ENCODE results near the gene PGBD1.

PGBD1 gene

GRCh38 chr6:28351087-28351486 is 69.7 kb downstream of the PGBD1 start:
- TF ChIP-seq CTCF (IDR thresholded peaks at IDR 0.05) = no peak
- peak overlapping the region; percentile 97 for H3K4me3 Mint-ChIP-seq
- H3K27ac Mint-ChIP-seq = no peak overlapping the region
- peaks cover 24% of the 10 kb centered on the region for H3K9me3 Mint-ChIP-seq
- H3K36me3 Mint-ChIP-seq (ENCODE audit: low read depth) = peaks cover 30% of the 10 kb centered on the region
- H3K27me3 Mint-ChIP-seq (ENCODE audit: low read depth, poor library complexity) = peaks cover 26% of the 10 kb centered on the region
- DNase-seq = no peak
- H3K4me1 Mint-ChIP-seq = peaks cover 41% of the 10 kb centered on the region

GRCh38 chr6:28351493-28351925 is 70.1 kb downstream of the PGBD1 start:
- no peak overlapping the region for H3K27ac Mint-ChIP-seq
- peaks cover 21% of the 10 kb centered on the region for H3K27me3 Mint-ChIP-seq (ENCODE audit: low read depth, poor library complexity)
- H3K4me3 Mint-ChIP-seq = peak overlapping the region; percentile 97
- peaks cover 44% of the 10 kb centered on the region for H3K4me1 Mint-ChIP-seq
- no peak for TF ChIP-seq CTCF (IDR thresholded peaks at IDR 0.05)
- H3K9me3 Mint-ChIP-seq = peaks cover 24% of the 10 kb centered on the region
- H3K36me3 Mint-ChIP-seq (ENCODE audit: low read depth) = peaks cover 30% of the 10 kb centered on the region
- DNase-seq = no peak
